Measurements from ENCODE around the gene PPP3R1. TPM values are rescaled to one million over a fixed set of nuclear protein-coding genes. Genes with fewer than 3 reads are reported as not detected.

PPP3R1 gene
- polyA plus RNA-seq, 3 donors from 2014 or later = 7.1 to 7.4 (median 7.1) TPM

Other genes with a start within 250 kb of the PPP3R1 start
- 10 to 100 TPM in 2 of 3 donors, 1 to 10 TPM in 1; 5.1 to 48.6 (median 32.2) TPM for gene C1D, start 189.5 kb downstream of the PPP3R1 start, polyA plus RNA-seq
- gene PNO1, start 94.6 kb downstream of the PPP3R1 start, polyA plus RNA-seq = 10 to 100 TPM; 14.8 to 15.5 (median 14.8) TPM
- not detected for gene CNRIP1, start 67.4 kb upstream of the PPP3R1 start, polyA plus RNA-seq
- gene PLEK, start 112.8 kb upstream of the PPP3R1 start, polyA plus RNA-seq = 100 to 1,000 TPM; 494 to 692 (median 535) TPM
- gene FBXO48, start 214.8 kb upstream of the PPP3R1 start, polyA plus RNA-seq = under 1 TPM in 2 of 3 donors, not detected in 1; 0.28 to 0.39 TPM
- gene APLF, start 215.1 kb upstream of the PPP3R1 start, polyA plus RNA-seq = under 1 TPM in 2 of 3 donors, not detected in 1; 0.74 to 0.97 TPM